ENCODE measurements around the gene DNAJC16. TPM values are rescaled to one million over a fixed set of nuclear protein-coding genes. Genes with fewer than 3 reads are reported as not detected.
"Not testable (repeated sequence)": the region's sequence is repeated elsewhere in the genome, so short reads cannot be mapped to it uniquely, and the experiment has no call there.

Gene DNAJC16
- total RNA-seq, 1 donor from 2014 or later = 22.8 TPM

GRCh38 chr1:15603050-15603965 is 76.7 kb downstream of the DNAJC16 start:
- peak overlapping the region; percentile 79 for H3K4me3 Mint-ChIP-seq (ENCODE audit: unreplicated experiment)
- H3K36me3 Mint-ChIP-seq (ENCODE audit: low read depth) = no peaks in the 10 kb centered on the region
- peak overlapping the region; percentile 87 for H3K27ac Mint-ChIP-seq (ENCODE audit: unreplicated experiment)
- peaks cover 13% of the 10 kb centered on the region for H3K4me1 Mint-ChIP-seq (ENCODE audit: low read depth)
- H3K9me3 Mint-ChIP-seq (ENCODE audit: low read depth) = peaks cover 3% of the 10 kb centered on the region
- TF ChIP-seq CTCF (IDR thresholded peaks at IDR 0.05) = no peak
- peak; percentile 99 for DNase-seq (ENCODE audit: low spot score)
- no peaks in the 10 kb centered on the region for H3K27me3 Mint-ChIP-seq (ENCODE audit: low read depth)

- H3K27me3 Mint-ChIP-seq (ENCODE audit: low read depth) = not testable (repeated sequence)
Observed at GRCh38 chr1:15603966-15604282, 77.3 kb downstream of the DNAJC16 start.

GRCh38 chr1:15604400-15604799 is 77.8 kb downstream of the DNAJC16 start:
- not testable (repeated sequence) for H3K27ac Mint-ChIP-seq (ENCODE audit: unreplicated experiment); H3K4me3 Mint-ChIP-seq (ENCODE audit: unreplicated experiment); H3K27me3 Mint-ChIP-seq (ENCODE audit: low read depth); H3K36me3 Mint-ChIP-seq (ENCODE audit: low read depth); H3K9me3 Mint-ChIP-seq (ENCODE audit: low read depth); DNase-seq (ENCODE audit: low spot score)
- H3K4me1 Mint-ChIP-seq (ENCODE audit: low read depth) = peaks cover 13% of the 10 kb centered on the region

More at GRCh38 chr1:15603966-15604282, 77.3 kb downstream of the DNAJC16 start:
- not testable (repeated sequence) for DNase-seq (ENCODE audit: low spot score); H3K36me3 Mint-ChIP-seq (ENCODE audit: low read depth); H3K9me3 Mint-ChIP-seq (ENCODE audit: low read depth)
- Mint-ChIP-seq H3K27ac (ENCODE audit: unreplicated experiment) (peak overlapping the region; percentile 87), H3K4me1 (ENCODE audit: low read depth) (peaks cover 13% of the 10 kb centered on the region), H3K4me3 (ENCODE audit: unreplicated experiment) (peak overlapping the region; percentile 79)

GRCh38 chr1:15605398-15606383 is 79.0 kb downstream of the DNAJC16 start:
- no peak for TF ChIP-seq CTCF (IDR thresholded peaks at IDR 0.05)
- Mint-ChIP-seq H3K27ac (ENCODE audit: unreplicated experiment) (no peak overlapping the region), H3K9me3 (ENCODE audit: low read depth) (peaks cover 5% of the 10 kb centered on the region), H3K4me1 (ENCODE audit: low read depth) (peaks cover 13% of the 10 kb centered on the region), H3K36me3 (ENCODE audit: low read depth) (no peaks in the 10 kb centered on the region), H3K27me3 (ENCODE audit: low read depth) (no peaks in the 10 kb centered on the region), H3K4me3 (ENCODE audit: unreplicated experiment) (no peak overlapping the region)
- no peak for DNase-seq (ENCODE audit: low spot score)

GRCh38 chr1:15609631-15610030 is 83.0 kb downstream of the DNAJC16 start:
- H3K4me1 Mint-ChIP-seq (ENCODE audit: low read depth) = no peaks in the 10 kb centered on the region
- peaks cover 2% of the 10 kb centered on the region for H3K9me3 Mint-ChIP-seq (ENCODE audit: low read depth)
- no peak for DNase-seq (ENCODE audit: low spot score)
- H3K36me3 Mint-ChIP-seq (ENCODE audit: low read depth) = no peaks in the 10 kb centered on the region
- no peaks in the 10 kb centered on the region for H3K27me3 Mint-ChIP-seq (ENCODE audit: low read depth)
- H3K27ac Mint-ChIP-seq (ENCODE audit: unreplicated experiment) = no peak overlapping the region
- no peak overlapping the region for H3K4me3 Mint-ChIP-seq (ENCODE audit: unreplicated experiment)
- TF ChIP-seq CTCF (IDR thresholded peaks at IDR 0.05) = no peak

GRCh38 chr1:15610167-15610566 is 83.5 kb downstream of the DNAJC16 start:
- Mint-ChIP-seq H3K4me1 (ENCODE audit: low read depth) (no peaks in the 10 kb centered on the region), H3K27me3 (ENCODE audit: low read depth) (no peaks in the 10 kb centered on the region), H3K27ac (ENCODE audit: unreplicated experiment) (no peak overlapping the region), H3K9me3 (ENCODE audit: low read depth) (peaks cover 2% of the 10 kb centered on the region), H3K36me3 (ENCODE audit: low read depth) (no peaks in the 10 kb centered on the region), H3K4me3 (ENCODE audit: unreplicated experiment) (no peak overlapping the region)
- DNase-seq (ENCODE audit: low spot score) = no peak
- TF ChIP-seq CTCF (IDR thresholded peaks at IDR 0.05) = no peak

Data from chondrocyte (in vitro differentiated cells).